ENCODE results near the gene CAMSAP1. TPM values are rescaled to one million over a fixed set of nuclear protein-coding genes. Genes with fewer than 3 reads are reported as not detected.

Gene CAMSAP1
- total RNA-seq, 1 donor from 2014 or later = 62.4 TPM

- Mint-ChIP-seq H3K9me3 (no peaks in the 10 kb centered on the region), H3K27me3 (ENCODE audit: low read depth) (no peaks in the 10 kb centered on the region), H3K4me3 (no peak overlapping the region), H3K27ac (no peak overlapping the region), H3K4me1 (no peaks in the 10 kb centered on the region), H3K36me3 (no peaks in the 10 kb centered on the region)
- TF ChIP-seq CTCF (IDR thresholded peaks at IDR 0.05; ENCODE audit: unreplicated experiment) = no peak
- DNase-seq (ENCODE audit: low spot score in 2 of 2, unreplicated experiment in 2 of 2) = no peak
These were observed 137.7 kb downstream of the CAMSAP1 start for GRCh38 chr9:135769489-135770202.

- no peak overlapping the region for H3K27ac Mint-ChIP-seq
These were observed 138.7 kb downstream of the CAMSAP1 start for GRCh38 chr9:135768516-135769218.

GRCh38 chr9:135766707-135767106 lies 140.6 kb downstream of the CAMSAP1 start:
- TF ChIP-seq CTCF (IDR thresholded peaks at IDR 0.05; ENCODE audit: unreplicated experiment) = no peak
- Mint-ChIP-seq H3K9me3 (no peaks in the 10 kb centered on the region), H3K36me3 (no peaks in the 10 kb centered on the region), H3K27me3 (ENCODE audit: low read depth) (peaks cover 2% of the 10 kb centered on the region), H3K27ac (no peak overlapping the region), H3K4me1 (no peaks in the 10 kb centered on the region), H3K4me3 (no peak overlapping the region)
- no peak for DNase-seq (ENCODE audit: low spot score in 2 of 2, unreplicated experiment in 2 of 2)

More at GRCh38 chr9:135768516-135769218, 138.7 kb downstream of the CAMSAP1 start:
- Mint-ChIP-seq H3K36me3 (no peaks in the 10 kb centered on the region), H3K4me3 (no peak overlapping the region), H3K4me1 (no peaks in the 10 kb centered on the region), H3K27me3 (ENCODE audit: low read depth) (no peaks in the 10 kb centered on the region), H3K9me3 (no peaks in the 10 kb centered on the region)
- TF ChIP-seq CTCF (IDR thresholded peaks at IDR 0.05; ENCODE audit: unreplicated experiment) = no peak
- DNase-seq (ENCODE audit: low spot score in 2 of 2, unreplicated experiment in 2 of 2) = no peak

- no peak for TF ChIP-seq CTCF (IDR thresholded peaks at IDR 0.05; ENCODE audit: unreplicated experiment)
- no peak for DNase-seq (ENCODE audit: low spot score in 2 of 2, unreplicated experiment in 2 of 2)
- H3K4me3 Mint-ChIP-seq = no peak overlapping the region
- peaks cover 2% of the 10 kb centered on the region for H3K27me3 Mint-ChIP-seq (ENCODE audit: low read depth)
- no peaks in the 10 kb centered on the region for H3K36me3 Mint-ChIP-seq
- no peaks in the 10 kb centered on the region for H3K4me1 Mint-ChIP-seq
- H3K9me3 Mint-ChIP-seq = no peaks in the 10 kb centered on the region
- H3K27ac Mint-ChIP-seq = no peak overlapping the region
These were observed 141.1 kb downstream of the CAMSAP1 start for GRCh38 chr9:135766251-135766650.

- Mint-ChIP-seq H3K4me1 (no peaks in the 10 kb centered on the region), H3K36me3 (no peaks in the 10 kb centered on the region), H3K4me3 (no peak overlapping the region), H3K27me3 (ENCODE audit: low read depth) (peaks cover 2% of the 10 kb centered on the region), H3K27ac (no peak overlapping the region), H3K9me3 (no peaks in the 10 kb centered on the region)
- TF ChIP-seq CTCF (IDR thresholded peaks at IDR 0.05; ENCODE audit: unreplicated experiment) = no peak
- DNase-seq (ENCODE audit: low spot score in 2 of 2, unreplicated experiment in 2 of 2) = no peak
These were observed 141.9 kb downstream of the CAMSAP1 start for GRCh38 chr9:135765416-135765815.
